Lower leg skin (tissue), 4 donors: ENCODE measurements around the gene PDE3B. TPM values are rescaled to one million over a fixed set of nuclear protein-coding genes. Genes with fewer than 3 reads are reported as not detected.

Experiments used
- DNase-seq, 2 donors: peaks; one replicate each; pipeline ENCODE4 v3.0.0-alpha.2; 2019; ENCODE audit warnings: low spot score in 2 of 2
- H3K4me3 ChIP-seq: fragments of 200-600 bp; sonication (generic); 2 replicates; pipeline ENCODE4 v1.5.1; 2017; ENCODE audit warnings: mild to moderate bottlenecking, low read depth; ENCODE audit not compliant: poor library complexity, severe bottlenecking
- POLR2A ChIP-seq, 2 donors: fragments of 450-650 bp; IDR thresholded peaks; one replicate each; pipeline ENCODE4 v1.6.1; 2016 to 2017; ENCODE audit warnings: antibody characterized with exemption in 2 of 2, mild to moderate bottlenecking in 1 of 2, moderate library complexity in 1 of 2
- WGBS, 2 donors: methylation state at CpG; one replicate each; pipeline ENCODE4 v1.1.5; 2018; 5-methylcytosine and 5-hydroxymethylcytosine counted together
- intact Hi-C: fragments of 100-400 bp; cut with DNase I; formaldehyde crosslinking; loops from one replicate; pipeline ENCODE4 v1.15.0; 2023; ENCODE audit warnings: low total_unique reads
- total RNA-seq, 4 donors: library from RNA; depleted of rRNA; stranded (reverse); fragments of >200 nt; gene quantifications; one replicate each; pipeline ENCODE4 v1.1.0, GENCODE V29; 2016
- TF ChIP-seq, protein P1 (sequence below), 3 donors: fragments of 450-650 bp; IDR thresholded peaks; one replicate each; pipeline ENCODE4 v1.5.1; 2016; ENCODE audit warnings: antibody characterized with exemption in 3 of 3, mild to moderate bottlenecking in 3 of 3, moderate library complexity in 2 of 3

The PDE3B gene
- total RNA-seq, 4 donors from 2014 or later = 0.88 to 4.3 (median 2.1) TPM

GRCh38 chr11:14914536-14914935, 270.9 kb downstream of the PDE3B start:
- DNase-seq = no peak
- TF ChIP-seq POLR2A (IDR thresholded peaks at IDR 0.05) = no peak
- TF ChIP-seq, protein P1, sequence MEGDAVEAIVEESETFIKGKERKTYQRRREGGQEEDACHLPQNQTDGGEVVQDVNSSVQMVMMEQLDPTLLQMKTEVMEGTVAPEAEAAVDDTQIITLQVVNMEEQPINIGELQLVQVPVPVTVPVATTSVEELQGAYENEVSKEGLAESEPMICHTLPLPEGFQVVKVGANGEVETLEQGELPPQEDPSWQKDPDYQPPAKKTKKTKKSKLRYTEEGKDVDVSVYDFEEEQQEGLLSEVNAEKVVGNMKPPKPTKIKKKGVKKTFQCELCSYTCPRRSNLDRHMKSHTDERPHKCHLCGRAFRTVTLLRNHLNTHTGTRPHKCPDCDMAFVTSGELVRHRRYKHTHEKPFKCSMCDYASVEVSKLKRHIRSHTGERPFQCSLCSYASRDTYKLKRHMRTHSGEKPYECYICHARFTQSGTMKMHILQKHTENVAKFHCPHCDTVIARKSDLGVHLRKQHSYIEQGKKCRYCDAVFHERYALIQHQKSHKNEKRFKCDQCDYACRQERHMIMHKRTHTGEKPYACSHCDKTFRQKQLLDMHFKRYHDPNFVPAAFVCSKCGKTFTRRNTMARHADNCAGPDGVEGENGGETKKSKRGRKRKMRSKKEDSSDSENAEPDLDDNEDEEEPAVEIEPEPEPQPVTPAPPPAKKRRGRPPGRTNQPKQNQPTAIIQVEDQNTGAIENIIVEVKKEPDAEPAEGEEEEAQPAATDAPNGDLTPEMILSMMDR (IDR thresholded peaks at IDR 0.05) = no peak
- H3K4me3 ChIP-seq = no peak overlapping the region
- intact Hi-C loops = no loop called here
- WGBS, 2 donors = 70 to 71% methylated on average over 3 of the region's 3 CpGs

GRCh38 chr11:14916403-14916802, 272.8 kb downstream of the PDE3B start:
- H3K4me3 ChIP-seq = no peak overlapping the region
- TF ChIP-seq, protein P1 (IDR thresholded peaks at IDR 0.05) = no peak
- TF ChIP-seq POLR2A (IDR thresholded peaks at IDR 0.05) = no peak
- DNase-seq = no peak
- intact Hi-C loops = no loop called here
- 93% methylated on average over 1 of the region's 1 CpG for WGBS, 2 donors

Other genes starting within 250 kb of the PDE3B start
- gene COPB1, start 144.0 kb upstream of the PDE3B start, total RNA-seq = 10 to 100 TPM; 59.8 to 74.8 (median 65.0) TPM
- gene PSMA1, start 123.4 kb upstream of the PDE3B start, total RNA-seq = 100 to 1,000 TPM in 1 of 4 donors, 10 to 100 TPM in 3; 73.7 to 103 (median 86.0) TPM
- gene CYP2R1, start 248.4 kb downstream of the PDE3B start, total RNA-seq = 10 to 100 TPM; 19.4 to 27.9 (median 26.1) TPM